IMR-90 (cell line): ENCODE results near the gene SHROOM4. TPM values are rescaled to one million over a fixed set of nuclear protein-coding genes. Genes with fewer than 3 reads are reported as not detected.

Experiments used
- ATAC-seq: fragments of 200-7000 bp; cut with Tn5 transposase; 2 replicates; pipeline ENCODE4 v1.9.1; 2020; ENCODE audit warnings: low read depth, mild to moderate bottlenecking, moderate library complexity
- BruUV-seq: library from RNA; stranded (reverse); fragments of 400-500 nt; replicated peaks from 2 replicates; lab custom pipeline; 2021; lab: Mats Ljungman, UMichigan
- CTCF ChIA-PET: fragments of 300-600 bp; formaldehyde crosslinking; extraction: SDS; loops from one replicate; lab custom pipeline; 2021; ENCODE audit warnings: antibody characterized with exemption; lab: Yijun Ruan, JAX
- POLR2A ChIA-PET: fragments of 300-600 bp; sonication (Branson Sonifier 250); formaldehyde crosslinking; loops from one replicate; lab custom pipeline; 2022; ENCODE audit warnings: antibody characterized with exemption; ENCODE audit not compliant: unreplicated experiment; lab: Charles Lee
- DNase-seq: peaks from one replicate; pipeline ENCODE4 v3.0.0; 2013
- H2AFZ ChIP-seq: replicated peaks from 2 replicates; pipeline ENCODE3; 2013; ENCODE audit warnings: low read length, mild to moderate bottlenecking; ENCODE audit not compliant: poor library complexity
- H2AK5ac ChIP-seq: 2 replicates; pipeline ENCODE4 v1.6.1; 2013; ENCODE audit warnings: low read depth, low read length, inconsistent platforms
- H2AK9ac ChIP-seq: replicated peaks from 2 replicates; pipeline ENCODE3; 2013; ENCODE audit warnings: mild to moderate bottlenecking, low read depth, low read length, moderate library complexity; ENCODE audit not compliant: poor library complexity
- H2BK120ac ChIP-seq: 2 replicates; pipeline ENCODE4 v1.6.1; 2013; ENCODE audit warnings: low read depth, low read length, inconsistent platforms
- H2BK15ac ChIP-seq: 3 replicates; pipeline ENCODE4 v1.6.1; 2013; ENCODE audit warnings: low read depth, low read length, inconsistent platforms
- H2BK20ac ChIP-seq: 2 replicates; pipeline ENCODE4 v1.6.1; 2013; ENCODE audit warnings: low read depth, mild to moderate bottlenecking, inconsistent platforms, low read length, moderate library complexity
- H2BK5ac ChIP-seq: 2 replicates; pipeline ENCODE4 v1.6.1; 2013; ENCODE audit warnings: mild to moderate bottlenecking, low read depth, low read length, inconsistent platforms; ENCODE audit not compliant: poor library complexity, severe bottlenecking
- H3K14ac ChIP-seq: replicated peaks from 2 replicates; pipeline ENCODE4 v1.6.1; 2013; ENCODE audit warnings: low read depth, low read length, inconsistent platforms
- H3K18ac ChIP-seq: 2 replicates; pipeline ENCODE4 v1.6.1; 2013; ENCODE audit warnings: low read depth, low read length, control low read depth
- H3K23ac ChIP-seq: 2 replicates; pipeline ENCODE4 v1.6.1; 2013; ENCODE audit warnings: low read depth, low read length, inconsistent platforms
- H3K27ac ChIP-seq: 2 replicates; pipeline ENCODE4 v1.5.1; 2013; ENCODE audit warnings: mild to moderate bottlenecking, control low read depth, low read length; ENCODE audit not compliant: insufficient read depth
- H3K27me3 ChIP-seq: 2 replicates; pipeline ENCODE4 v1.6.1; 2013; ENCODE audit warnings: low read length; ENCODE audit not compliant: control insufficient read depth, insufficient read depth
- H3K36me3 ChIP-seq: 2 replicates; pipeline ENCODE4 v1.6.1; 2013; ENCODE audit warnings: low read length, mixed read lengths; ENCODE audit not compliant: control insufficient read depth, insufficient read depth
- H3K4ac ChIP-seq: 2 replicates; pipeline ENCODE4 v1.6.1; 2013; ENCODE audit warnings: low read depth, low read length, inconsistent platforms
- H3K4me1 ChIP-seq: 2 replicates; pipeline ENCODE4 v1.6.1; 2013; ENCODE audit warnings: low read length, mixed read lengths; ENCODE audit not compliant: control insufficient read depth, insufficient read depth
- H3K4me2 ChIP-seq: 2 replicates; pipeline ENCODE4 v1.6.1; 2013; ENCODE audit warnings: low read depth, mild to moderate bottlenecking, control low read depth, low read length, moderate library complexity
- H3K4me3 ChIP-seq: 2 replicates; pipeline ENCODE4 v1.5.1; 2013; ENCODE audit warnings: low read depth, mild to moderate bottlenecking, control low read depth, low read length, moderate library complexity; ENCODE audit not compliant: insufficient read depth
- H3K56ac ChIP-seq: 2 replicates; pipeline ENCODE4 v1.6.1; 2013; ENCODE audit warnings: low read length, inconsistent platforms; ENCODE audit not compliant: insufficient read depth; ENCODE audit errors: extremely low read depth
- H3K79me1 ChIP-seq, 2 experiments: 2 replicates each; pipeline ENCODE4 v1.6.1; 2013; ENCODE audit warnings: low read length in 2 of 2, inconsistent platforms in 1 of 2, low read depth in 1 of 2
- H3K9ac ChIP-seq: 2 replicates; pipeline ENCODE4 v1.6.1; 2013; ENCODE audit warnings: low read depth, low read length, control low read depth
- H3K9me1 ChIP-seq: 2 replicates; pipeline ENCODE4 v1.6.1; 2013; ENCODE audit warnings: low read length, inconsistent platforms; ENCODE audit not compliant: insufficient read depth
- H3K9me3 ChIP-seq: 2 replicates; pipeline ENCODE4 v1.6.1; 2013; ENCODE audit warnings: low read length; ENCODE audit not compliant: control insufficient read depth, insufficient read depth
- H4K20me1 ChIP-seq: 2 replicates; pipeline ENCODE4 v1.6.1; 2013; ENCODE audit warnings: low read length, inconsistent platforms; ENCODE audit not compliant: insufficient read depth
- H4K5ac ChIP-seq: 2 replicates; pipeline ENCODE4 v1.6.1; 2013; ENCODE audit warnings: mild to moderate bottlenecking, low read depth, low read length, control low read depth
- H4K8ac ChIP-seq, 2 experiments: 2 replicates each; pipeline ENCODE4 v1.6.1; 2013; ENCODE audit warnings: low read depth in 2 of 2, low read length in 2 of 2, control low read depth in 1 of 2, inconsistent platforms in 1 of 2
- H4K91ac ChIP-seq: 2 replicates; pipeline ENCODE4 v1.6.1; 2013; ENCODE audit warnings: low read depth, low read length, inconsistent platforms; ENCODE audit not compliant: insufficient read depth
- BHLHE40 ChIP-seq: fragments of 150-350 bp; IDR thresholded peaks from 2 replicates; pipeline ENCODE4 v1.6.1; 2016; ENCODE audit warnings: mild to moderate bottlenecking, low read depth, low read length
- CTCF ChIP-seq: conservative IDR thresholded peaks from 2 replicates; pipeline ENCODE4 v1.5.1; 2012; ENCODE audit warnings: mild to moderate bottlenecking, low read depth, low read length, improper control_type of control experiment
- ELK1 ChIP-seq: fragments of 150-350 bp; IDR thresholded peaks from 2 replicates; pipeline ENCODE4 v1.6.1; 2016; ENCODE audit warnings: low read depth, mild to moderate bottlenecking, low read length, moderate library complexity, borderline replicate concordance
- MXI1 ChIP-seq: IDR thresholded peaks from 2 replicates; pipeline ENCODE4 v1.6.1; 2012; ENCODE audit warnings: low read depth, mild to moderate bottlenecking, low read length, moderate library complexity, borderline replicate concordance
- NFE2L2 ChIP-seq: fragments of 150-350 bp; IDR thresholded peaks from 2 replicates; pipeline ENCODE4 v1.6.1; 2016; ENCODE audit warnings: low read depth, mild to moderate bottlenecking, low read length
- POLR2A ChIP-seq: IDR thresholded peaks from 2 replicates; pipeline ENCODE4 v1.6.1; 2012; ENCODE audit warnings: mild to moderate bottlenecking, low read depth, low read length
- RCOR1 ChIP-seq: IDR thresholded peaks from 2 replicates; pipeline ENCODE4 v1.6.1; 2012; ENCODE audit warnings: mild to moderate bottlenecking, low read length, improper control_type of control experiment; ENCODE audit not compliant: insufficient replicate concordance
- RFX5 ChIP-seq: IDR thresholded peaks from 2 replicates; pipeline ENCODE4 v1.8.0; 2012; ENCODE audit warnings: low read depth, mild to moderate bottlenecking, low read length, moderate library complexity
- USF2 ChIP-seq: fragments of 150-350 bp; IDR thresholded peaks from 2 replicates; pipeline ENCODE4 v1.6.1; 2017; ENCODE audit warnings: mild to moderate bottlenecking, antibody characterized with exemption, low read length, low read depth
- whole genome bisulfite sequencing, 2 experiments: methylation state at CpG; one replicate each; pipeline versions ENCODE4 v1.1.5 to v1.1.7; 2013; ENCODE audit warnings: missing lambda C conversion rate in 2 of 2; ENCODE audit not compliant: insufficient read length in 1 of 2; ENCODE audit errors: extremely low coverage in 2 of 2; 5-methylcytosine and 5-hydroxymethylcytosine counted together
- dilution Hi-C: fragments of 300-500 bp; cut with HindIII; formaldehyde crosslinking; loops from one replicate; pipeline ENCODE4 v1.14.3; 2018; ENCODE audit warnings: low sequenced_read_pairs; ENCODE audit not compliant: unreplicated experiment
- in situ Hi-C: fragments of 300-500 bp; cut with MboI; formaldehyde crosslinking; loops from 3 replicates; pipeline ENCODE4 v1.14.3; 2019; ENCODE audit warnings: low sequenced_read_pairs, inconsistent platforms, mixed read lengths
- intact Hi-C: fragments of 100-400 bp; cut with micrococcal nuclease; formaldehyde crosslinking; loops from 2 replicates; pipeline ENCODE4 v1.10.0; 2022
- polyA plus RNA-seq, 3 experiments: library from polyadenylated mRNA; depleted of rRNA; stranded (reverse); fragments of >200 nt; gene quantifications; 2 replicates each; pipeline ENCODE4 v1.2.3, GENCODE V29; 2012; ENCODE audit warnings: low replicate concordance in 1 of 3
- total RNA-seq: library from RNA; depleted of rRNA; stranded (reverse); fragments of >200 nt; gene quantifications from 2 replicates; pipeline ENCODE4 v1.2.3, GENCODE V29; 2012

Gene SHROOM4
- total and polyA plus RNA-seq, 2 of the 4 experiments (the other 2 are of a cell fraction), result 1.0 to 2.2 TPM

- in situ Hi-C loops, result no loop called here
- Histone ChIP-seq H4K8ac (no peak overlapping the region), H3K4me1 (no peaks in the 10 kb centered on the region), H3K14ac (no peak overlapping the region), H2BK15ac (no peak overlapping the region), H2AFZ (no peak overlapping the region), H3K23ac (no peak overlapping the region), H3K4me3 (no peak overlapping the region), H3K9me3 (no peaks in the 10 kb centered on the region), H2BK20ac (no peak overlapping the region), H2AK9ac (no peak overlapping the region), H3K27me3 (no peaks in the 10 kb centered on the region; the same call in none of the 2 replicates), H3K79me1 (no peaks in the 10 kb centered on the region), H3K4me2 (no peak overlapping the region), H3K9ac (no peak overlapping the region), H2AK5ac (no peak overlapping the region), H4K91ac (no peak overlapping the region), H3K18ac (no peak overlapping the region), H3K9me1 (no peaks in the 10 kb centered on the region), H3K36me3 (no peaks in the 10 kb centered on the region), H4K5ac (no peak overlapping the region), H2BK120ac (no peak overlapping the region), H3K56ac (no peak overlapping the region), H3K27ac (no peak overlapping the region), H2BK5ac (no peak overlapping the region), H4K20me1 (no peaks in the 10 kb centered on the region), H3K4ac (no peak overlapping the region)
- dilution Hi-C loops, result no loop called here
- intact Hi-C loops, result no loop called here
- CTCF ChIA-PET, result interaction anchor here (0.5 kb wide), 1 partner anchor 758 kb away, joined by 3 read pairs; no protein-coding TSS in a partner anchor
- TF ChIP-seq BHLHE40 (no peak), CTCF (no peak), RCOR1 (no peak), RFX5 (no peak), MXI1 (no peak), NFE2L2 (no peak), ELK1 (no peak), USF2 (no peak), POLR2A (no peak)
- DNase-seq (no peak), ATAC-seq (no peak)
- no CpG with 5 or more reads among the region's 1 CpG for WGBS, 2 experiments
- no TSS peak for BruUV-seq
- POLR2A ChIA-PET, result no interaction called here
Measured at GRCh38 chrX:50668860-50669259, 145.1 kb downstream of the SHROOM4 start.
